OCI-LY1 (cell line): ENCODE data around the gene NFILZ.

ENCODE experiments used
- CTCF ChIP-seq: fragments of 200-600 bp; sonication (generic), shearing (Covaris generic); IDR thresholded peaks from 2 replicates; pipeline ENCODE4 v1.5.1; 2017; ENCODE audit warnings: mild to moderate bottlenecking, antibody characterized with exemption, low read length, moderate library complexity, mixed read lengths
- EZH2 ChIP-seq: fragments of 200-600 bp; sonication (generic), shearing (Covaris generic); IDR thresholded peaks from 2 replicates; pipeline ENCODE4 v1.8.0; 2017; ENCODE audit warnings: borderline replicate concordance, mixed run types, mild to moderate bottlenecking, antibody characterized with exemption, low read length, moderate library complexity, mixed read lengths

- TF ChIP-seq CTCF (no peak), EZH2 (no peak)
Measured at GRCh38 chr19:8673276-8673891, 43.0 kb downstream of the NFILZ start.
